HG03025 (cell line): ENCODE data around the gene GATA2.

Experiments
- ATAC-seq: cut with Tn5 transposase; IDR thresholded peaks from one replicate; pipeline ENCODE4 v1.9.1; 2021; ENCODE audit warnings: mild to moderate bottlenecking, moderate library complexity; ENCODE audit not compliant: unreplicated experiment, low FRiP score

GATA2 gene

DNA sequence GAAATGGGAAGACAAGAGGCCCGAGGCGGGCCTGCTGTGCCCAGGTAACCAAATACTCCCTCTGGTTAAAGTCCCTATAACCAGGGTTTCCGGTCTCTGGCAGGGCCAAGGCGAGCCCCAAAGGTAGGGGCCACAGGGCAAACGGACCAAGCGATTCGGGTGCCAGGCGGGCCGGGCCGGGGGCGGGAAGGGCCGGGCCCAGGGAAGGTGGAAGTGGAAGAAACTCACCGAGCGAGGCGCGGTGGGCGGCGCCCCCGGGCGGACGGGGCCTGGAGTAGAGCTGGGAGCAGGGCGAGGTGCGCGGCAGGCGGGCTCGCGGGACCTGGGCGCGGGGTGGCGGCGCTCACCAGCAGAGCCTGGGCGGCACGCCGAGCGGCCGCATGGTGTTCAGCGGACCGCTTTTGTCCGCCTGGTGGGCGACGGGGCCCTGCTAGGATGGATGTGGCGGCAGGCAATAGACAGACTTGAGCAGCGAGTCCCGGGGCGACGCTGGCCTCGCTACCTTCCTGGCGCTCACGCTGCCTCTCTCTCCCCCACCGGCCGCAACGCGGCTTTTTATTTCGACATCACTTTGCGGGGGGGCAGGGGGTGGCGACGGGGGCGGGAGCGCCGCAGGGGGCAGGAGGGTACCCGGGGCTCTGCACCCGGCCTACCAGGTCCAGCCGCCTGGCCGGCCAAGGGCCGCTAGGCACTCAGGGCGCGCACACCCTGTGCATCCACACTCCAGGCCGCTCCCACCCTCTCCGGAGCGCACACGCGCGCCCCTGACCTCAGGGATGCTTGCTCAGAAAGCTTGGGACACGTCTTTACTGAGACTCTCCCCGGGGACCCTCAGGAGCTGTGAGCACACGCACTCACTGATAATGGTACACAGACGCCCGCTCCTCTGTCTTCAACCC, at the start of gene GATA2:
Gene GATA2 (minus strand): TSS at position 531 of the 899 bp plus-strand sequence. CDS start 6,170 bp downstream, outside the sequence.
- no peak for ATAC-seq

- ATAC-seq = no peak
Measured at GRCh38 chr3:128541246-128541645, 48.2 kb upstream of the GATA2 start.

DNA sequence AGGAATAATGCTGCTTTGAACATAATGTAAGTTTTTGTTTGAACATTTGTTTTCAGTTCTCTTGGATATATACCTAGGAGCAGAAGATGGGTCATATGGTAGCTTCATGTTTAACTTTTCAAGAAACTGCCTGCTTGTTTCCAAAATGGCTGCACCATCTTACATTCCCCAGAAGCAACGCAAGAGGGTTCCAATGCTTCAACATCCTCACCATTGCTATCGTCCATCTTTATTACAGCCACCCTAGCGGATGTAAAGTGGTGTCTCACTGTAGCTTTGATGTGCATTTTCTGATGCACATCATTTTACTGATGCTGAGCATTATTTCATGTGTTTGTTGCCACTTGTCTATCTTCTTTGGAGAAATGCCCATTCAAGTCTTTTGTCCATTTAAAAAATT, 46.4 kb upstream of the GATA2 start:
- ATAC-seq = no peak

- no peak for ATAC-seq
Measured at GRCh38 chr3:128537091-128537703, 44.2 kb upstream of the GATA2 start.

DNA sequence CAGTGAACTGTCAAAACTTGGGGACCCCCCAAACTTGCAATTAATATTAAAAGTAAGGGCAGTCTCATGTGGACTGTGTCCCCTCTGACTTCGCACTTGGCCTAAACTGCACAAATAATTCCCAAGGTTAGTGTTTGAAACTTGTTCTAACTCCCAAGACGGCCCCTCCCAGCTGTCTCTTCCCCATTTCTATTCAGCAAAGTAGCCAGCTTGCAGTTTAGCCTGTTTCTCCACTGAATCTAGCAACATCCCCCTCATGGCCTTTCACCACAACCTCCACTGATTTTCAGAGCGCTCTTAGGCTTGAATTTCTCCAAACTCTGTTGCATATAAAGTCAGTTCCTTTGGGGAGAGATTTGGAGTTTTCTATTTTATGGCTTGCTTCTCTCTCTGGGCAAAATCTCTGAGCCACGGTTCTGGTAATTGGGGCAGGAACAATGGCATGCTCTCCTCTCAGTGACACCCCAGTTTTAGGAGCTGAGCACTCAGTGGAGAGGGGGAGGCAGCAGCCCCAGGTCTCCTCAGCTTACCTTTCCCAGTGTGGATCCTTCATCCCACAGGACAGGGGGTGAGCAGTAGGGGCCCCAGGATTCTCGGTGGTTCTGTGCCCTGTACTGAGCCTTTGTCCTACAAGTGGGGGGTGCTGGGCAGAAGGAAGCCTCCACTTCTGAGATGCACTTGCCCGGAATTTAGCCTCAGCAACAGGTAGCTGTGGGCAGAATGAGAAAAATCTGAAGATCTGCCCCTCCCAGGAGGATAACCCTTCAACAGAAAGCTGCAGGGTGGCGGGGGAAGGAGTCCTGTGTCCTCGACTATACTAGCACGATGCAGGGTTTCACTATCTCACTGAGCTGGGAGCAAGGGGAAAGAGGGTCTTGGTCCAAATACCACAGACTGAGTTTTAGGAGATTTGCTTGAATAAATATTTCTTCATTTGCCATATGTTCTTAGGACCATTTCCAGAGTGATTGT, 39.3 kb upstream of the GATA2 start:
- ATAC-seq = no peak

GRCh38 chr3:128524374-128525299, 31.6 kb upstream of the GATA2 start:
- no peak for ATAC-seq

DNA sequence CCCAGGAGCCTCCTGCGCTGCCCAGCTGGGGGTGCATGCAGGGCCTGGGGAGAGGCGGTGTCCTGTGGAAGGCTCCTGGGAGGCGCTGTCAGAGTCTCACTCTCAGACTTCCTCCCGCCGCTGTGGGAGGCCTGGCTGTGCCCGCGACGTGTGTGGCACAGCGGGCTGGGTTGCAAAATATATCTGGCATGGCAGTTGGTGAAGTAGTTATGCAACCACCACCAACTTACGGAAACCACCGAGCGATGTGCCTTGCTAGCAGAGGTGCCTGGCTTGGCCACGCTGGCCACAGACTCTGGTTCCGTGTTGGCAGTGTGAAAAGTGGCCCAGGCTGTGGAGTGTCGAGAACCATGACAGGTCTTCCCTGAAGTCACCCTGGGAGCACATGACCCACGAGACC, 30.6 kb upstream of the GATA2 start:
- ATAC-seq = no peak

DNA sequence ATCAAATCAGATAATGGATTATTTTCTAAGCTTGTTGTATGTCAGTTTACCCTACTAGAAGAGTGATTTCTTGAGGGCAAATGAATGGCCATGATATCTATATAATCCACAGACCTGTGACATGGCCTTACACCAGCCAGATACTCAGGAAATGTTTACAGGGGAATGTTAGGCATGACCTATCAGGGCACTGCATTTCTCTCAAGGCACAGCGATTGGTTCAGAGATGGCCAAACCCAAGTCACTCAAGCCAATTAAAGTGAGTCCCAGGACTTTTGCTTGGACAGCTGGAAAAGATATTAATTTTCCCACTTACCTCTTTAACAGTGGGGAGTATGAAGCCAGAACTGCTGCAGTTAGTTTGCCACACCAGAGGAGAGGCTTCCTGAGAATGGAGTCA, 28.7 kb upstream of the GATA2 start:
- ATAC-seq = no peak

DNA sequence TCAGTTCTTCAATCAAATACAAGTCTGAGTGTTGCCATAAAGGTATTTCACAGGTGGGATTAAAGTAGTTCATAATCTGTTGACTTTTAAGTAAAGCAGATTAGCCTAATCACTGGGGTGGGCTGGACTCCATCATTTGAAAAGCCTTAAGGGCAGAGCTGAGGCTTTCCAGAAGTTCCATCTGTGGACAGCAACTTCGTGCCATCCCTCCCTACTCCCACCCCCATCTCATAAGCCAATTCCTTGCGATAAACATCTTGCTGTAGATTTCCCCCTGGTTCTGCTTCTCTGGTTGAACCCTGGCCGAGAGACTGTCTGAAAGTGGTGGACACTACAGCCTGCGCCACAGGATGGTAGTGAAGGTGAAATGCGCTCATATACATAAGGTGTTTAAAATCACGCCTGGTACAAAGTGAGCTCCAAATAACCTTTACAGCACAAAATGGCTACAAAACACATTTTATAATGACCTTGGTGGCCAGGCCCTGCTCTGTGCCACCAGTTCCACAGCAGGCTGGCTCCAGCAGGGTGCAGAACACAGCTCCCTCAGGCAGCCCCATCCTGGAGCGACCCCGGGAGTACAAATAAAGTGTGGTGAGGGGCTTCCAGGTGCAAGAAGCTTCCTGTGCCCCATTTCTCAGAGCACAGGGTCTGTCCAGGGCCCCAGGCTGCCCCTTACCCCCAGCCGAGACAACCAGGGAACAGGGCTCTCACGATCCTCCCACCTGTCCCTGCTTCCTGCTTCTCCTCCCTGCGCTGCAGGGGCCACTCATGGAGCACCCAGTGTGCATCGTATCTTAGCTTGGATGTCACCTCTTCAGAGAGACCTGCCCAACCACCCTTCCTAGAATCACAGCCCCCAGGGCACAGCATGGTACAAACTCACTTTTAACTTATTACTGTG, 25.8 kb upstream of the GATA2 start:
- no peak for ATAC-seq

GRCh38 chr3:128517648-128518047, 24.6 kb upstream of the GATA2 start:
- no peak for ATAC-seq

GRCh38 chr3:128515967-128516366, 23.0 kb upstream of the GATA2 start:
- ATAC-seq = no peak

GRCh38 chr3:128508852-128509251, 15.9 kb upstream of the GATA2 start:
- no peak for ATAC-seq

DNA sequence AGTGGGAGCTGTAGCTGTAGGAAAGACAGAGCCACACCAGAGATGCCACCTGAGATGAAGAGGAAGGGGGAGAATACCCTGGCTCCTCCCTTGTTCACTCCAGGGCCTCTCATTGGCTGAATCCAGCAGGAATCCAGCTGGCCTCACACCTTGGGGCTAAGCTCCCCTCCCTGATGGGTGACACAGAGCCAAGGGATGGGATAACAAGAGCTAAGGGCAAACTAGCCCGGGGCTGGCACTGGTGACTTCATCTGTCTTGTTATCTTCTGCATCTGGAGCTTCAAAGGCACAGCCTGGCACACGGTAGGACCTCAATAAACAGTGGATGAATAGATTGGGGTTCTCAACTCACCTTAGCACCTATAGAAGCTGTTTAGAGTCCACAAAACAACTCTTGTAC, 13.8 kb upstream of the GATA2 start:
- ATAC-seq = no peak

DNA sequence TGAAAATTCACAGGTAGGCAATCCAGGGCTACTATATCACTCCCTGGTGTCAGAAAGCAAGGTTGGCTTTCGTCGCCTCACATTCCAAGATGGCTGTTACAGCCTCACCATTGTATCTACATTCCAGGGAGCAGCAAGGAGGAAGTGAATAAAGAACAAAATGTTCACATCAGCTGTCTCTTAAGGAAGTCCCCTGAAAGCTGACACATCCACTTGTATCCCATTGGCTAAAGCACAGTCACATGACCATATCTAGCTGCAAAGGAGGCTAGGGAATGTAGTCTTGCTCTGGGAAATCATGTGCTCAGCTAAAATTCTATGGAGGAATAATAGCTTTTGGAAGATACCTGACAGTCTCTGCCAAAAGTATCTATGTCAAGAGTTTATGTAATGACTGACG, 12.8 kb upstream of the GATA2 start:
- no peak for ATAC-seq

DNA sequence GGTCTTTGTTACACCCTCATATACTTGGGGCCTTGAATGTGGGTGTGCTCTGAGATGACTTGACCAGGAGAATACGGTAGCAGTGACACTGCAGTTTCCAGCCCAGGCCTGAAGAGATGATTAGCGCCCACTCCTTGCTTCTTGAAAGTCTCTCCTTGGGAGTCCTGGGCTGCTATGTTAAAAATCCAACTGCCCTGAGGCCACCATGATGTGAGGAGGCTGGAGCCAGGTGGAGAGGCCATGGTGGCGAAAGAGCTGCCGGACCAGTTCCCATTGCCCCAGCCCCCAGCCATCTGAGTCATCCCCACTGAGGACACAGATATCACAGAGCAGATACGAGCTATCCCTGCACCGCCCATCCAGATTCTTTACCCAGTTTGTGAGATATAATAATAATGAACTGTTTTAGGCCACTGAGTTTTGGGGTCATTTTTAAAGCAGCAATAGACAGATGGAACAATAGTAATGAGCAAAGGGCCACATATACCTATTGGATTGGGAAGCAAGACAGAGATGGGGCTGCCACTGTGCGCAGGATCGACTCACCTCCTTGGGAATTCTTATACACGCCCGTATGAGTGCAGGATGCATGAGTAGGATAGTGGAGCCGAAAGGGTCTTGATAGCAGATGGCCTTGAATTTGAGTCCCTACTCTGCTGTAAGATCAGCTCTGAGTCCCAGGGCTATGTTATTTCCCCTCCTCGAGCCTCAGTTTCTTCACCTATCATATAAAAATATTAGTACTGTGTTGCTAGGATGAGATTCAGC, 12.1 kb upstream of the GATA2 start:
- ATAC-seq = no peak

DNA sequence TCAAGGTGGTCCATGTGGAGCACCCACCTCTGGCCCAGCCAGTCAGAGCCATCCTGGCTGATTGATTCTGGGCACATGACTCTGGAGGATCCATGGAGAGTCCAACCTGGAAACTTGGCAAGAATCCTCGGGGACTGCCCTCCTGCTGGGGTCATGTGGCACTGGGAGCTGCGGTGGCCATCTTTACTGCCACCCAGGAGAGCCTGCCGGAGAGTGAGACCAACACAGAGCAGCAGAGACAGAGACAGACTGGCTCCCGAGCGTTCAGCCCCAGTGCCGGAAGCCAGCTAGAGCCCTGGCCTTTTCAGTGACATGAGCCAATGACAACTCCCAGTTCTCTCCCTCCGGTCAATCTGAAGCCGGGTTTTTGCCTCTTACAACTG, 11.5 kb upstream of the GATA2 start:
- no peak for ATAC-seq

GRCh38 chr3:128503751-128504532, 10.9 kb upstream of the GATA2 start:
- ATAC-seq = no peak
